ENCODE data around the gene OVOL2. TPM values are rescaled to one million over a fixed set of nuclear protein-coding genes. Genes with fewer than 3 reads are reported as not detected.

OVOL2 gene
- polyA plus RNA-seq, 10 donors: 0.92 to 1.2 TPM; not detected in 8

DNA sequence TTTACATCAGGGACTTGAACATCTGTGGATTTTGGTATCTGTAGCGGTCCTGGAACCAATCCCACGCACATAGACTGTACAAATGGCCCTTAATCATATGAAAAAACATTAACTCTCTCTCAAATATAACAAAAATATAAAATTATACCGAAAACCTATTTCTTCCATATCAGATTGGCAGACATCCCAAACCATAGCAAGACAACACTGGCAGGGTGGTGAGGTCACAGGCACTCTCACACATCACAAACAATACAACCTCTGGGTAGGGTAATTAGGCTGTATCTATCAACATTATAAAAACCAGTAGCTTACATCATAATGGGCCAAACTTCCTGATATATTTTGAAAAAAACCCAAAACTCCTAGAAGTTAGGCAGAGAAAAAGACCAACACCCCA lies 40.9 kb downstream of the OVOL2 start:
- DNase-seq: no peak

DNA sequence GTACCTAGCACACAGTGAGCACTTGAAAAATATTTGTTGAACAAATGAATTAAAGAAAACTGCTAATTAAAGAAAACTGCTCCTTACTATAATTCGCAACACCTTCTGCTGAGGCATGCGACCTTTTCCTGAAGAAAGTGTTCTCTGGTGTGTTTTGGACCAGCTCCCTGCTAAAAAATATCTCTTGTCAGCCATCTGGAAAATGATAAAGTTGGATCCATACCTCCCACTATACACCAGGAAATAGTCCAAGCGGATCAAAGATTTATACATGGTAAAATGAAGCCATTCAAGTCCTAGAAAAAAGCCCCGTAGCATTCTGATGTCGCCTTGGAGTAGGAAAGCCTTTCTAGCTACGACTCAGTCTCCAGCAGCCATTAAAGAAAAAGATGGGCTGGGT lies 43.3 kb downstream of the OVOL2 start:
- DNase-seq: no peak

DNA sequence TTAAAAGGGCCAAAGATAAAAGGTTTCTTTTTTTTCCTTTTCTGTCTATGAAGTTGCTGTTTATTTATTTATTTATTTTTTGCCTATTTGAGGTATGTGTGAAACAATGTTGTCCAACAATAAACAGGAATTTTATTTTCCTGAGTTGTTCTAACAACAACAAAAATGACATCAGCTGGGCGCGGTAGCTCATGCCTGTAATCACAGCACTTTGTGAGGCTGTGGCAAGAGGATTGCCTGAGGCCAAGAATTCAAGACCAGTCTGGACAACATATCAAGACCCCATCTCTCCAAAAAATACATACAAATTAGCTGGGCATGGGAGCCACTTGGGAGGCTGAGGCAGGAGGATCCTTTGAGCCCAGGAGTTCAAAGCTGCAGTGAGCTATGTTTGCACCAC lies 44.8 kb downstream of the OVOL2 start:
- no peak for DNase-seq

DNA sequence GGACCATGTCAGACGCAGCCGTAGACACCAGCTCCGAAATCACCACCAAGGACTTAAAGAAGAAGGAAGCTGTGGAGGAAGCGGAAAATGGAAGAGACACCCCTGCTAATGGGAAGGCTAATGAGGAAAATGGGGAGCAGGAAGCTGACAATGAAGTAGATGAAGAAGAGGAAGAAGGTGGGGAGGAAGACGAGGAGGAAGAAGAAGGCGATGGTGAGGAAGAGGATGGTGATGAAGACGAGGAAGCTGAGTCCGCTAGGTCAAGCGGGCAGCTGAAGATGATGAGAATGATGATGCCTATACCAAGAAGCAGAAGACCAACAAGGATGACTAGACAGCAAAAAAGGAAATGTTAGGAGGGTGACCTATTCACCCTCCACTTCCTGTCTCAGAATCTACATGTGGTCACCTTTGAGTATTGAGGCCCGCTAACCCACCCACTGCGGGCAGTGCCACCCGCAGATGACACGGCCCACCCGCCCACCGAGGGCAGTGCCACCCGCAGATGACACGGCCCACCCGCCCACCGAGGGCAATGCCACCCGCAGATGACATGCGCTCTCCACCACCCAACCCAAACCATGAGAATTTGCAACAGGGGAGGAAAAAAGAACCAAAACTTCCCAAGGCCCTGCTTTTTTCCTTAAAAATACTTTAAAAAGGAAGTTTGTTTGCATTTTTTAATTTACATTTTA lies 45.6 kb downstream of the OVOL2 start:
- no peak for DNase-seq

DNA sequence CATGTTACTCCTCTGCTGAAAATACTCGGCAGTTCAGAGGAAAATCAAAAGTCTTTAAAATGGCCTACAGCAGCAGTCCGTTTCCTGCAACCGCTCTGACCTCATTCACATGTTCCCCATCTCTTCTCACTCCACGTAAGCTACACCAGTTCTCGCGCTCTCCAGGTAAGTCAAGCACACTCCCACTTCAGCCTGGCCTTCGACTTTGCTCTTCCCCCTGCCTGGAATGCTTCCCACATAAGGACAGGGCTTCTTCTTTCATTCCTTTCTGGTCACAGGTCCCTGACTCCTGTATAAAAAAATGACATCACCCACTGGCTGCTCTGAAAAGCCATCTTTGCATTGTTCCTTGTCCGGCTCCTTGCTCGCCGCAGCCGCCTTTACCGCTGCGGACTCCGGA lies 46.2 kb downstream of the OVOL2 start:
- no peak for DNase-seq

DNA sequence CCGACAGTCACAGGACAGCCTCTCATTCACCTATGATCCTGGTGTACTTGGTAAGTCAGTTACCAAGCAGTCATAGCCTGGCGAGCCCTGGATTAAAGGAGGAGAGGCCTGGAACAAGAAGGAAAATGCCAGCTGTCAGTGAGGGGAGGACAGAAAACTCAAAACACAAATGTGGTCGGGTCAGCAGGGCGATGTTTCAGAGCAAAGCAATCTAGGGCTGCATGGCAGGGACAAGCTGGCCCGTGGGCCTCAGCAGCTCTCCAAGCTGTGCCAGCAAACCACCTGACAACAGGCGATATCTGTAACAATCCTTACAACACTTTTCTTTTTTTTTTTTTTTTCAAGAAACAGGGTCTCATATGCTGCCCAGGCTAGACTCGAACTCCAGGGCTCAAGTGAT lies 48.6 kb downstream of the OVOL2 start:
- DNase-seq: peak in 1 of 3 donors; percentile 4

DNA sequence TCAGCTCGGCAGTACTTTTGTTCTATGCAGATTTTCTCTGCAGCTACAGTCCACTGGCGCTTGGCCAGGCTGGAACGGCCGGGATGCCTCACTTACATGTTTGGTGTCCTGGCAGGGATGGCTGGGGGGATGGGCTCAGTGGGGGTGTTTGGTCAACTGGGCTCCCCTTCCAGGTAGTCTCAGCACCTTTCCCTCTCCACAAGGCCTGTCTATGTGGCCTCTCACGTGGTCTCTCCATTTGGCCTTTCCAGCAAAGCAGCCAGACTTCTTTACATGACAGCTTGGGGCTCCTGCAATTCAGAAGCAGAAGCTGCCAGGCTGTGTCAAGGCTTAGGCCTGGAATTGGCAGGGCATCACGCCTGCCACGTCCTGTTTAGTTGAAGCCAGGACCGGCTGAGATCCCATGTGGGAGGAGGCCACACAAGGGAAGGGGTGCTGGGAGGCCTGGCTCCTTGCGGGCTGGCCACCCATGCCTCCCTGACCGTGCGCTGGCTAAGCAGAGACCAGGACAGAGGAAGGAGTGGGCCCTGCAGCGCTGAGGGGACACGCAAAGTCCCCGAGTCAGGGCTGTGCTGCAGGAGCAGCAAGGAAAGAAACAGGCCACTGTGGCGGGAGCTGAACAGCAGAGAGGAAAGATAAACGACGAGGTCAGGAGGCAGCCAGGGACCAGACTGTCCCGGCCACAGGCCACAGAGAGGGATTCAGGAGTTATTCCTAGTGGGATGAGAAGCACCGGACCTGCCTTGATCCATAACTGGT lies 50.0 kb downstream of the OVOL2 start:
- peak in 2 of 3 donors; percentile 10 to 37 for DNase-seq

DNA sequence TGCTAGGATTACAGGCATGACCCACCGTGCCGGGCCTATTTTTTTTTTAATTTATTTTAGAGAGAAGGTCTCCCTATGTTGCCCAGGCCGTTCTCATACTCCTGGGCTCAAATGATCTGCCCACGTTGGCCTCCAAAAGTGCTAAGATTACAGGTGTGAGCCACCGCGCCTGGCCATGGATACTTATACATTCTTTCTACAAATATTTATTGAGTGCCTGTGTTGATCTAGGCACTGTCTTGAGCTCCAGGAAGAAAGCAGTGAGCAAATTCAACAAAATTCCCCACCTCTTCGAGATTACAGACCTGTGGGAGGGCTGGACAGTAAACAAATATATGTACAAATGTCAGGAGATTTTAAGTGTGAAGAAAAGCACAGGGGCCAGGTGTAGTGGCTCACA lies 51.0 kb downstream of the OVOL2 start:
- no peak for DNase-seq

DNA sequence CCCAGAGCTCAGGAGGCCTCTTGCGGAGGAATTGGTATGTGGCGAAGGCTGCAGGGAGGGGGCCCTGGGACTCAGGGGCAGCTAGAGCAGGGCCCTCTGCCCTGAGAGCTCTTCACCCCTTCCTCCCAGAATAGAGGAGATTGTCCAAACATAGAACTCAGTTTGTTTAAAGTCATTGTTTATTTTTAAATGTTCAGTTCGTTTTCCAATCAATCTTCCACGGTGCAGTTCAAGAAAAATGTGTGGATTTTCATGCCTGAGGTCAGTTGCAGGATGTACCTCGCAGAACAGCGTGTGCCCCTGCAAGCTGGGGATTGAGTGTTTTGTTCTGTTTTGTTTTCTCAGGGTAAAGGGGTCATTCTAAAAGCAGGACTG lies 51.7 kb downstream of the OVOL2 start:
- DNase-seq: no peak

DNA sequence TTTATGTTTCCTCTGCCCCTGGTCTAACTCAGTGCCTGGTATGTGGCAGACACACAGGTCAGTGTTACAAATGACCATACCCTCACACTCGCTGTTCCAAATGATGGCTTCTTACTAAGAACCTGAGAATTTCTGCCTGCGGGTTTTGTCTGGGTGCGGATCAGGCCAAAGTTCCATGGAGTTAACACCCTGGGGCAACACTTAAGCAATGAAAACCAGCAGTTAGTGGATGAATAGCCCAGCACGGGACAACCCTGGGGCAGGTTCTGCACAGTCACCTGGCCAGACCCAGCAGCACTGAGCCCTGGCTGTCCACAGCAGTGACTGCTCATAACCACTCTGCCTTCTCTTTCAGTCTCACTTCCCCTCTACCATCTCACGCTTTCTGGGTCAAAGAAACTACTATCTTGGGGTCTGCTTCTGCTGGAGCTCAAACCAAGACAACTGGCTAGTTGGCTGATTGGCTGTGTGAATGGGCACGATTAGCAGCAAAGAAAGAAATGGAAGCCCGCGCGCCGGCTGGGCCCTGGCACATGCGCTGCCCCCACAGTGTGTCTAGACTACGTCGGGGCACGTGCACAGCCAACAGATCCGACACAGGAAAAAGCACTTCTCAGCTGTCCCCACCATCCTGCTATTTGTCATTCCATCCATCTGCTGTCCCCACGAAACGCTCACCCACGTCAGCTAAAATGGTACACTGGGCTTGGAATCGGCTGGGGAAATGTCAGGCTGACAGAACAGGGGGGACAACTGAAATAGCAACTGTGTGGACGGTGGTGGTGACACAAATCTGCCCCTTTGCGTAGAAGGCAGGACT lies 52.3 kb downstream of the OVOL2 start:
- DNase-seq: peak in 2 of 3 donors; percentile 9 to 25

DNA sequence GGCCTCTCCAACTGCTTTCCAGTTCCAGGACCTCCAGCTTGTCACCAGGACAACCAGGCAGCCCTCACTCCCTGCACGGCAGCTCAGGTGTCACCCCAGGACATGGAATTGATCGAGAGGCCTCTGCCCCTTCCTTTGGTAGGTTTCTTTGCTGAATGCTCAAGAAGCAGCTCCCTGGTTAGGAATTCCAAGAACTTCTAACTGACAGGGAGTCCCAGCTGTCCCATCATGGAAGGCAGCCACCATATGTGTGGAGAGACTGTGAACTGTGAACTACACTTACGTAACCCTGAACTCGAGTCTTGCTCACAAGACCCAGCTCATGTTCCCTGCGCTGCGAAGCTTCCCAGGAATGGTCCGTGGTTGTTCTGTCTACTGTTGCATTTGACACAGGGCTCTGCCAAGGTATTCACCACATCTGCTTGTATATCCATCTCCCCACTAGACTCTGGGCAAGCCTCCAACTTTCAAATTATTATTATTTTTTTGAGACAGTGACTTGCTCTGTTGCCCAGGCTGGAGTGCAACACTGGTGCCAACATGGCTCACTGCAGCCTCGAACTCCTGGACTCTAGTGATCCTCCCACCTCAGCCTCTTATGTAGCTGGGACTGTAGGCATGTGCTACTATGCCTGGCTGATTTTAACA lies 53.2 kb downstream of the OVOL2 start:
- peak; percentile 25 to 65 (median 47) for DNase-seq

DNA sequence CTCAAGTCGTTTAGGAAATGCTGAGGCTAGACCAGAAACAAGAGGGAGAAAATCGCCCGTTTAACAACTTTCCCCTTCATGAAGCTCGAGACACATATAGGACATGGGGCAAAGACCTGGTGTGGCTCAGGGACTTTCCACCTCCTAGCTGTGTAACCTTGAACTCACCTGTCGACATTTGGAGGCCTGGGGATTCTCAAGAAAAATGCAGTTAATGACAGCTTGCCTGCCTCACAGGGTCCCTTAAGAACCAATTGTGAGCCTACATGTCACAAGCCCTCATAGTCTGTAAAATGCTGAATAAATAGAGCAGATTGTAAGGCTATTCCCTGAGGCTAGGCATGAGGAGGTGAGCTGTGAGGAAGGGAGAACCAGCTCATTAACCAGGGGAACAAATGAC lies 53.8 kb downstream of the OVOL2 start:
- DNase-seq: no peak

DNA sequence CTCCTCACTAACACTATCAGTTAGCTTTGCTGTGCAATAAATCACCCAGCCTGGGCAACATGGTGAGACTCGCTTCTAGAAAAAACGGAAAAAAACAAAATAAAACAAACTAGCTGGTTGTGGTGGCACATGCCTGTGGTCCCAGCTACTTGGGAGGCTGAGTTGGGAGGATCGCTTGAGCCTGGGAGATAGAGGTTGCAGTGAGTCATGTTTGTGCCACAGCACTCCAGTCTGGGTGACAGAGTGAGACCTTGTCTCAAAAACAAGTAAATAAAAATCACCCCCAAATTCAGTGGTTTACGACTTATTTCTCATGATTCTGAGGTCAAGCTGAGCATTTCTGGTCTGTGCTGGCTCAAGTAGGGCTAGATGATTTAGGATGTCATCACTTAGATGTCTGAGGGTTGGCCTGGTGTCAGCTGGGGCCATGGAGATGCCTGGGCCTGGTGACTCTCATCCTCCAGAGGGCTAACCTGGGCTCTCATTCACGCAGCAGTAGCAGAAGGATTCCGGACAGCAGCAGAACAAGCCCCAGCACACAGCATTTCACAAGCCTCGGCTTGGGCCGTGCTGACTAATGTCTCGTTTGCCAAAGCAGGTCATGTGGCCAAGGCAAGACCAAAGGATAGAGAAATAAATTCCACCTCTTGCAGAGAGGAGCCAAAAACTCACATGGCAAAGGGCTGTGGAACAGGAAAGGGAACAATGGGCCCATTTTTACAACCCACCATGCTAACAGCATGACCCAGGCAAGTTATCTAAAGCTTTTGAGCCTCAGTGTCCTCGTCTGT lies 56.4 kb downstream of the OVOL2 start:
- DNase-seq: peak in 2 of 3 donors; percentile 21 to 24

DNA sequence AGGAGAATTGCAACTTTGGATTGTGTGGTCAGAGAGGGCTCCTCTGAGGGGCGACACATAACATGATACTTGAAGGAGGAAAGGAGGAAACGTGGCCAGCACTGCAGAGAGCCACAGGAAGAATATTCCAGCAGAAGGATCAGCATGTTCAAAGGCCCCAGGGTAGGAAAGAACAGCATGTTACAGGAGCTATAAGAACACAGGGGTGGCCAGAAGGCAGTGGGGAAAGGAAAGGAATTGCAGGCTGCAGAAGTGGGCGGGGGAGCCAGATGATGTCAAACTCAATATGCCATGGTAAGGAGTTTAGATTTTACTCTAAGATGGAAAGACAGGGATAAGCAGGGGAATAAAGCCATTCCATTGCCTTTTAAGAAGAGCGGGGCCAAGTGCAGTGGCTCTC lies 58.1 kb downstream of the OVOL2 start:
- DNase-seq: no peak

DNA sequence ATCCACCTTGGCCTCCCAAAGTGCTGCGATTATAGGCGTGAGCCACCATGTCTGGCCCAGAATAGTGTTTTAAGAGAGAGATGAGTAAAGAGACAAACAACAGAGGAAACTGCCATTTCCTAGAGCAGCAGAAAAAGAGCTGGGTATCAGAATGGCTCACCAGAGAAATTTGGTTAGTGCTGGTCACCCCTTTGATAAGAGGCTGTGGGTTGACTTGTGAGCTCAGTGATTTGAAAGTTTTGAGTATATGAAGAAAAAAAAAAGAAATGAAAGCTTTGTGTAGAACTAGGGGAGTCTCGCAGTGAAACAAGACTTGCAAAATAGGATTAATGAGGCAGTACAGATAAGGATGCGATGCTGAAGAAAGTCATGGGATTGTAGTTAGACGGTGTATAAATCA lies 59.3 kb downstream of the OVOL2 start:
- no peak for DNase-seq

DNA sequence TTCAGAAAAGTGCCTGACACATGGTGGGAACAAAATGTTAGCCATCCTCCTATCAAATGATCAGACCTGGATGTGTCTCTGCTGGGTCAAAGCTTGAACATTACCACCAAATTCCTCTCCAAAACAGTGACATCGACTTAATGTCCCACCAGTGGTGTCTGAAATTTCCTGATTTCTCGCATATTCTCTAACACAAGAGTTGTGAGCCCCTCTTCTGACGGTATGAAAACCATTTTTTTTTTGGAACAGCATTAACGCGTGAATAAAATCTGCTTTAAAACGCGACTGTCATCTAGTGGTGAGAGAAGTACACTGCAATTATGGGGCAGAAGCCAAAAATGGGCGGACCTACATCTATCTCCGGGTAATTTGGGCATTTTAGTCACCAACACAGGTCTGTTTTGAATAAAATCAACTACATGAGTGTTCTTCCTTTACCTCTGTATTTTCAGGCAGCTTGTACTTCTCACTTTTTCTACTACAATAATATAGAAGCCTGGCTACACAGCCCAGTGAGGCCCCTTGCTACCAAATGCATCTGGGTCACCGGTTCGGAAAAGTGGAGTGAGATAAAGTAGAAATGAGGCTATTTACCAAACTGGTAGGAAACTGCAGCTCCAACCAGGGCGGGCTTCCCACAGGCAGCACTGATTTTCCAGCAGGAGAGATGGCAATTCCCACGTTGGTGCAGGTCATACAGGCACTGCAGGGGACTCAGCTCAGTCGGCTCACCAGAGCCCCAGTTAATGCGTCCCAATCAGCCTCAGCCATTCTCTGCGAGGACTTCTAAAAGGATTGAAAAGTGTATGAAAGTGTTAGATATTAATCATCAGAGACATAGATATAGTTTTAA lies 61.5 kb downstream of the OVOL2 start:
- DNase-seq: peak; percentile 68 to 85 (median 80)

DNA sequence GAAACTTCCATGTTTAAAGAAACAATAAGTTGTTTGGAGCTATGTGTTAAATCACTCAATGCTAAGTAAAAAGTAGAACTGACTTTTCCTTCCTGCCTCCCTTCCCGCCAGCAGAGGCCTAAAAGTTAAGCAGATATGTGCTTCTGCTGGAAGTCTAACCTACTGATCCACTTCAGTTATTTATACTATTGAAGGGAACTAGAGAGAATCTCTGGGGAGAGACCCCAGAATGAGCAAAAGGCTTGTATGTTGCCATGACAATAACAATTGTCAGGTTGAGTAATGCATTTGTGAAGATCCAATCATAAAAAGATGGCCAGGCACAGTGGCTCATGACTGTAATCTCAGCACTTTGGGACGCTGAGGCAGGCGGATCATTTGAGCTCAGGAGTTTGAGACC lies 64.2 kb downstream of the OVOL2 start:
- DNase-seq: no peak

DNA sequence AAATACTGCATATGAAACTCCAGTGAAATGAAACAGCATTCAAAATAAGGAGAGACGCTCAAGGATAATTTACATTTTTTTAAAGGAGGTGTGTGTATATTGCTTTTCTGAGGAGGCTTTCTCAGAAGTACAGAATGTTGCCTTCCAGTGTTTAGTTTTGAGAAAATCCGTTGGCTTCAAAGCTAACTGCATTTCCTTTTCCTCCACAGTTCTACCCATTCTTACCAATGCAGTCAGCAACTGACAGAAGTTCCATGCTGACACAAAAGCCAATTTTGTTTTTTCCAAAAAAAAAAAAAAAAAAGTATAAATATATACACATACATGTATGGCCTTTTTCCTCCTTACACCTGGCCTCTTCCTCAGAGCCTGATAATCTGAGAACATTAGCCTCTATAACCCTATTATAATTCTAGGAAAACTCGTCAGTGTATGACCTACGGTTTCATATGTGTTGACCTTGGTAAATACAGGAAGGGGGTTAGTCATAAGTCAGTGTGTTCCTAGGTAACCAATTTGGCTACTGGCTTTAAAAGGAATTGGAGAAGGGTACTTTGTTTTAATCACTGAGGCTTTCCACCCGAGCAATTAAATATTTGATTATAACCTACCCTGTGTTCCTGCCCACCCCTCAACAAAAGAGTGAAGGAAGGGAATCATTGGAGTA lies 64.7 kb downstream of the OVOL2 start:
- no peak for DNase-seq

DNA sequence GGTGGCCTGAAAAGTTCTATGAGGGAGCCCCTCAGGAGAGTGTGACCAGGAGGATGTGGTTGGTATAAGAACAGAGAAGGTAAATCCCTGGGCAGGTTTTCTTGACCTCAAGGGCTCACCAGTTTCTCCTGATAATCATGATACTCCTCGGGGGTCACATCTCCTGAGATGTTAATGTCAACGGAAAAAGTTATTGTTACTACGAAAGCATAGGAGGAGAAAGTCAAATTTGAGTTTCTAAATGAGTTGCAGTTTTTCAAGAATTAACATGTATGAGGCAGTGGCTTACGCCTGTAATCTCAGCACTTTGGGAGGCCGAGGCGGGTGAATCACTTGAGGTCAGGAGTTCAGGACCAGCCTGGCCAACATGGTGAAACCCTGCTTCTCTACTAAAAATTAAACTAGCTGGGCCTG lies 65.5 kb downstream of the OVOL2 start:
- DNase-seq: no peak
